ENCODE data around the gene GAB2.

The GAB2 gene

DNA sequence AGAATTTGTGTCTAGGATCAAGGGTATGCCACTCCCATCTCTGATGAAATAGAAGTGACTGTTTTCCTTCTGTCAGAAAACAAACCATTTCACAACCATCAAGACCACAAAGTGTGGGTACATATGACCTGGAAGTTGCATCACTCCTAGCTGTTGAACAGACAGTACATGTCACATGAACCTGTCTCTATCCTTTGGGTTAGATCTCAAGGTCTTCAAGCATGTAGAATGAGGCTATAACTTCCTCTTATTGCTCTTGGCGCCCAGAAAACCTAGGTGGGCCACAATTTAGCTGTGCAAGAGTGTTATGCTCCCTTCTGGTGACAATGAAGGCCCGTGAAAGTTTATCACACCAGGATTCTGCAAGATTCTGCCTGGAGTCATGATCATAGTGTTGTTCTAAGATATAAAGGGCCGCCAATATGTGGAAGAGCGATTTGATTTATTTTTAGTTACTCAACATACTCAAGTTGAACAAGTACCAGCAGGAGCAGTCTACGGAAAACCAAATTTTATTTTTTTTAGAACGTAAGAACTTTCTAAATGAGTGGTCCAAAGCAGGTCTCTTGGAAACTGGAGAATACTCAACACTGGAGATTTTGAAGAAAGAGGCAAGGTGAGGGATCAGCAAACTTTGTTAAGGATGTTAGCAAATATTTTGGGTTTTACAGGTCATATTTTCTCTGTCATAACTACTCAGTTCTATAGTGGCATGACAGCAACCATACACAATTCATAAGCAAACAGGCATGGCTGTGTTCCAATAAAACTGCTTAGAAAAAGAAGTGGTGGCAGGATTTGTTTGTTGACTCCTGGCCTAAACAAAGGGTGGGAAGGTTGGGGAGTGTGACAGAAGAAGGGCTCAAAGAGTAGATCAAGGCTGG lies 127.1 kb downstream of the GAB2 start:
- no peak overlapping the region for H3K4me3 ChIP-seq (replicated peaks; ENCODE audit: low read depth, low read length)
- no peak for TF ChIP-seq CTCF (IDR thresholded peaks at IDR 0.05; ENCODE audit: low read depth, low read length, missing control alignments)
- no peak for DNase-seq (ENCODE audit: extremely low read depth, low read depth)

DNA sequence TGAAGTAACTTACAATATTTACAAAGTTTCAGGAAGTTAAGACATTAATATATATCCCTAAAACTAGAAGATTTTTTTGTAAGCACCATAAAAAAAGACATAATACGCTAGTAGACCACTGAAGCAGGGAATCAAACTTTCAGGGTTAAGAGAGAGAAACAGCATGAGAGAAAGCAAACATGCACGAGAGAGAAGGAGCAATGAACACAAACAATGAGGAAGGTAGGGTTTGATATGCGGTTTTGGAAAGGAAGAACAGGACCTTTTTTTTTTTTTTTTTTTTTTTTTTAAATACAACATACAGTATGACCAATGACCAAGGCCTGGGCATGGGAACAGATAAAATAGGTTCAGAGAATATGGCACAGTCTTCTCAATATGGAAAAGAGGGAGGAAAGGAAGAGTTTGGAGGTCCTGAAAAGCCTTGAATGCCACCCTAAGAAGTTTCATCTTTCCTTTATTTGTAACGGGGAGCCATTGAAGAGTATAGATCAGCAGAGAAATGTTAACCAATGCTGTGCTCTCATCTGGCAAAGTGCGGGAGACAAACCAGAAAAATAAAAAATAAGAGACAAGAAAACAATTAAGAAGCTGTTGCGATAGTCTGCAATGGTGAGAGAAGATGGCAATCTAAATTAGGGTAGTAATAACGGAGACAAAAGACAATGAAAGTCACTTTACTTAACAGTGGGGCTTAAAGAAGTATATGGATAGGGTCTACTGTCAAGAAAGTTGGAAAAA lies 127.9 kb downstream of the GAB2 start:
- no peak overlapping the region for H3K4me3 ChIP-seq (replicated peaks; ENCODE audit: low read depth, low read length)
- TF ChIP-seq CTCF (IDR thresholded peaks at IDR 0.05; ENCODE audit: low read depth, low read length, missing control alignments), result no peak
- no peak for DNase-seq (ENCODE audit: extremely low read depth, low read depth)

DNA sequence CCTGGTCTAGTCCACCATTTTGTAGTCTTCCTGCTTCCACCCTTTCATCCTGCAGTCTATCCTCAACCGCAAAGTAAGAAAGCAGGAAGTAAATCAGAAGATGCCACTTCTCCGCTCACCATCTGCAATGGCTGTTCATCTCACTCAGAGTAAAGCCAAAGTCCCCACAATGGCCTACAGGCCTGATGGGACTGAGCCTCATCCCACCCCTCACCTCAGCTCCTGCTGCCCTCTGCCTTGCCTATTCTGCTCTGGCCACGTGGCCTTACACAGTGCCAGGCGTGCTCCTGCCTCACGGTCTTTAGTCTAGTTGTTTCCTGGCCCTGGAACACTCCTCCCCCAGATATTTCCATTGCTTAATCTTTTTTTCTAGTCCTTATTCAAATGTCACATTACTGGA lies 133.4 kb downstream of the GAB2 start:
- no peak overlapping the region for H3K4me3 ChIP-seq (replicated peaks; ENCODE audit: low read depth, low read length)
- no peak for DNase-seq (ENCODE audit: extremely low read depth, low read depth)
- TF ChIP-seq CTCF (IDR thresholded peaks at IDR 0.05; ENCODE audit: low read depth, low read length, missing control alignments), result no peak

GRCh38 chr11:78282821-78283220 lies 134.8 kb downstream of the GAB2 start:
- no peak for DNase-seq (ENCODE audit: extremely low read depth, low read depth)
- no peak overlapping the region for H3K4me3 ChIP-seq (replicated peaks; ENCODE audit: low read depth, low read length)
- TF ChIP-seq CTCF (IDR thresholded peaks at IDR 0.05; ENCODE audit: low read depth, low read length, missing control alignments), result no peak

GRCh38 chr11:78281511-78281910 lies 136.1 kb downstream of the GAB2 start:
- no peak overlapping the region for H3K4me3 ChIP-seq (replicated peaks; ENCODE audit: low read depth, low read length)
- no peak for DNase-seq (ENCODE audit: extremely low read depth, low read depth)
- TF ChIP-seq CTCF (IDR thresholded peaks at IDR 0.05; ENCODE audit: low read depth, low read length, missing control alignments), result no peak

- no peak for DNase-seq (ENCODE audit: extremely low read depth, low read depth)
- TF ChIP-seq CTCF (IDR thresholded peaks at IDR 0.05; ENCODE audit: low read depth, low read length, missing control alignments), result no peak
- no peak overlapping the region for H3K4me3 ChIP-seq (replicated peaks; ENCODE audit: low read depth, low read length)
Measured at GRCh38 chr11:78277314-78277994, 140.2 kb downstream of the GAB2 start.
